Heart right ventricle (tissue), 16 donors: ENCODE data around the gene MRRF. TPM values are rescaled to one million over a fixed set of nuclear protein-coding genes. Genes with fewer than 3 reads are reported as not detected.
"Not testable (repeated sequence)": the region's sequence is repeated elsewhere in the genome, so short reads cannot be mapped to it uniquely, and the experiment has no call there.

Experiments used
- ATAC-seq, 8 donors: fragments of 200-7000 bp; cut with Tn5 transposase; one replicate each; pipeline ENCODE4 v1.9.1; 2020; ENCODE audit warnings: mild to moderate bottlenecking in 8 of 8, moderate library complexity in 8 of 8, moderate number of reproducible peaks in 1 of 8
- DNase-seq, 2 donors: peaks; one replicate each; pipeline ENCODE4 v3.0.0-alpha.2; 2020
- H3K27ac ChIP-seq, 10 donors: fragments of 200-600 bp; sonication (generic) in 2 of 10; one replicate each; pipeline versions ENCODE4 v1.5.0 to v1.8.0; 2020 to 2022; ENCODE audit warnings: mild to moderate bottlenecking in 3 of 10
- H3K27me3 ChIP-seq, 7 donors: fragments of 200-600 bp; one replicate each; pipeline ENCODE4 v1.8.0; 2021 to 2022; ENCODE audit warnings: mild to moderate bottlenecking in 2 of 7
- H3K36me3 ChIP-seq, 9 donors: fragments of 200-600 bp; sonication (generic) in 1 of 9; one replicate each; pipeline versions ENCODE4 v1.5.0 to v1.8.0; 2020 to 2022; ENCODE audit warnings: mild to moderate bottlenecking in 2 of 9
- H3K4me1 ChIP-seq, 9 donors: fragments of 200-600 bp; sonication (generic) in 1 of 9; one replicate each; pipeline versions ENCODE4 v1.5.0 to v1.8.0; 2020 to 2022; ENCODE audit warnings: mild to moderate bottlenecking in 4 of 9
- H3K4me3 ChIP-seq, 10 donors: fragments of 200-600 bp; sonication (generic) in 2 of 10; one replicate each; pipeline versions ENCODE4 v1.5.0 to v1.8.0; 2020 to 2022; ENCODE audit warnings: mild to moderate bottlenecking in 7 of 10, moderate library complexity in 2 of 10
- H3K9me3 ChIP-seq, 11 donors: fragments of 200-600 bp in 10 of 11; sonication (generic) in 2 of 11; one replicate each; pipeline versions ENCODE4 v1.5.0 to v1.8.0; 2013 to 2022; ENCODE audit warnings: mild to moderate bottlenecking in 2 of 11, control low read depth in 1 of 11, moderate library complexity in 1 of 11
- WGBS, 2 donors: extraction: QIAGEN DNeasy Blood & Tissue Kit; methylation state at CpG; one replicate each; pipeline ENCODE4 v1.1.7; 2013; ENCODE audit warnings: inconsistent platforms in 1 of 2; 5-methylcytosine and 5-hydroxymethylcytosine counted together
- intact Hi-C, 10 donors: fragments of 100-400 bp; cut with DNase I; formaldehyde crosslinking; loops; one replicate each; pipeline versions ENCODE4 v1.11.1 to v1.14.2; 2022
- polyA plus RNA-seq, 2 donors: library from polyadenylated mRNA; stranded (reverse); fragments of 200-250 nt; gene quantifications; one replicate each; pipeline ENCODE4 v1.2.3, GENCODE V29; 2013
- total RNA-seq, 10 donors: library from RNA; stranded (reverse); fragmentation: NEBNext Ultra II Directional in 3 of 10; extraction: Animal tissue kit (Norgen Biotek cat#: 25700) in 3 of 10; gene quantifications; one replicate each; pipeline versions ENCODE4 v1.2.1 to v1.2.4, GENCODE V29; 2021 to 2023
- TF ChIP-seq, protein P1 (sequence below), 9 donors: fragments of 200-600 bp; sonication (generic) in 2 of 9; IDR thresholded peaks; one replicate each; pipeline versions ENCODE4 v1.5.0 to v1.8.0; 2021 to 2022; ENCODE audit warnings: antibody characterized with exemption in 9 of 9, mild to moderate bottlenecking in 5 of 9, moderate library complexity in 1 of 9
- donor health status: Arrhythmogenic right ventricular cardiomyopathy.
- donor health status: ischemic (EF 13 %, LVEDD 7.1; RV severe dilation, severe dysfunction).
- donor health status: healthy with polysubstance abuse.
- donor health status: DM: no; HTN: yes; CAD: no.
- donor health status: DM: no; HTN: no; CAD: no.
- donor health status: ischemic (EF 25% LVEDD 6.9; RV normal size, moderate dysfunction).
- donor health status: ischemic (EF 25% LVEDD 5.7; RV mildly dilated, moderate dysfunction).
- donor health status: healthy.
- donor health status: DM: yes; HTN: yes; CAD: no.
- donor health status: Ischemic cardiomyopathy.
- donor health status: ischemic (EF 35%, LVEDD 5.7; RV mildly dilated, moderate dysfunction).
- donor health status: nonischemic (EF 11% LVEDD 7.7; RV severe dilation, severe dysfunction).
- donor health status: DM: yes; HTN: yes; CAD: no.
- donor health status: PGD.
- donor health status: ischemic (EF 29% LVEDD 5.4; RV normal size, mild dysfunction).
- donor health status: nonischemic (EF 23%, LVEDD 6.1; RV moderate dilation, normal function).

Gene MRRF
- total and polyA plus RNA-seq, 12 donors = 30.3 to 45.9 (median 37.8) TPM

DNA sequence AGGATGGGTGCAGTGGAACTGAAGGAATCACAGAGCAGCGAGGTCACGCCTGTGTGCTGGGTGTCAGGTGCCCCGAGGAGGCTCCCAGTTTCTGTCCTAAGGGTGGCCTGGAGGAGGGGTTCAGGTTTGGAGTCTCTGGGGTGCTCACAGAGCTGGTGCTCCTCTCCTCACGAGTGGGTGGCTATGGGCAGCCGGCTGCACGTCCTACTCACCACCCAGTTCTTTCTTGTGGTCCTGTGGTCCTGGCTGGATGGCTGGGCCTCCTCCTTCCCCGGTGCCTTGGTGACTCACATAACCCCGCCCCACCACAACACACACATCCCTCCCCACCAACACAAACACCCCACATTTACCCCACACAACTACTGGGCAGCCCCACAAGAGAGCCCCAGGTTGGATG, 96.2 kb downstream of the MRRF start:
- peaks cover 0 to 5% (median 0%) of the 10 kb centered on the region in 7 donors for H3K27me3 ChIP-seq
- TF ChIP-seq, protein P1, sequence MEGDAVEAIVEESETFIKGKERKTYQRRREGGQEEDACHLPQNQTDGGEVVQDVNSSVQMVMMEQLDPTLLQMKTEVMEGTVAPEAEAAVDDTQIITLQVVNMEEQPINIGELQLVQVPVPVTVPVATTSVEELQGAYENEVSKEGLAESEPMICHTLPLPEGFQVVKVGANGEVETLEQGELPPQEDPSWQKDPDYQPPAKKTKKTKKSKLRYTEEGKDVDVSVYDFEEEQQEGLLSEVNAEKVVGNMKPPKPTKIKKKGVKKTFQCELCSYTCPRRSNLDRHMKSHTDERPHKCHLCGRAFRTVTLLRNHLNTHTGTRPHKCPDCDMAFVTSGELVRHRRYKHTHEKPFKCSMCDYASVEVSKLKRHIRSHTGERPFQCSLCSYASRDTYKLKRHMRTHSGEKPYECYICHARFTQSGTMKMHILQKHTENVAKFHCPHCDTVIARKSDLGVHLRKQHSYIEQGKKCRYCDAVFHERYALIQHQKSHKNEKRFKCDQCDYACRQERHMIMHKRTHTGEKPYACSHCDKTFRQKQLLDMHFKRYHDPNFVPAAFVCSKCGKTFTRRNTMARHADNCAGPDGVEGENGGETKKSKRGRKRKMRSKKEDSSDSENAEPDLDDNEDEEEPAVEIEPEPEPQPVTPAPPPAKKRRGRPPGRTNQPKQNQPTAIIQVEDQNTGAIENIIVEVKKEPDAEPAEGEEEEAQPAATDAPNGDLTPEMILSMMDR (IDR thresholded peaks at IDR 0.05) = no peak
- H3K27ac ChIP-seq = no peak overlapping the region
- no peaks in the 10 kb centered on the region for H3K36me3 ChIP-seq
- 82 to 83% methylated on average over 8 of the region's 8 CpGs for WGBS, 2 donors
- H3K4me1 ChIP-seq = peaks cover 0 to 8% (median 0%) of the 10 kb centered on the region in 9 donors
- ATAC-seq = no peak
- H3K4me3 ChIP-seq = no peak overlapping the region
- intact Hi-C loops = loop anchor here in 1 of 10 donors (10.0 kb wide), 2 partner anchors 94 to 444 kb away; partner anchors contain the start of gene OR1K1
- DNase-seq = no peak
- no peaks in the 10 kb centered on the region for H3K9me3 ChIP-seq

- intact Hi-C loops = loop anchor here in 1 of 10 donors (10.0 kb wide), 2 partner anchors 92 to 442 kb away; partner anchors contain the start of gene OR1K1
- not testable (repeated sequence) for ATAC-seq, H3K9me3 ChIP-seq, H3K27me3 ChIP-seq, H3K4me1 ChIP-seq, H3K4me3 ChIP-seq, H3K27ac ChIP-seq, DNase-seq, H3K36me3 ChIP-seq
- 93 to 96% methylated on average over 12 of the region's 12 CpGs for WGBS, 2 donors
These were observed 98.4 kb downstream of the MRRF start for GRCh38 chr9:122363131-122363530.

DNA sequence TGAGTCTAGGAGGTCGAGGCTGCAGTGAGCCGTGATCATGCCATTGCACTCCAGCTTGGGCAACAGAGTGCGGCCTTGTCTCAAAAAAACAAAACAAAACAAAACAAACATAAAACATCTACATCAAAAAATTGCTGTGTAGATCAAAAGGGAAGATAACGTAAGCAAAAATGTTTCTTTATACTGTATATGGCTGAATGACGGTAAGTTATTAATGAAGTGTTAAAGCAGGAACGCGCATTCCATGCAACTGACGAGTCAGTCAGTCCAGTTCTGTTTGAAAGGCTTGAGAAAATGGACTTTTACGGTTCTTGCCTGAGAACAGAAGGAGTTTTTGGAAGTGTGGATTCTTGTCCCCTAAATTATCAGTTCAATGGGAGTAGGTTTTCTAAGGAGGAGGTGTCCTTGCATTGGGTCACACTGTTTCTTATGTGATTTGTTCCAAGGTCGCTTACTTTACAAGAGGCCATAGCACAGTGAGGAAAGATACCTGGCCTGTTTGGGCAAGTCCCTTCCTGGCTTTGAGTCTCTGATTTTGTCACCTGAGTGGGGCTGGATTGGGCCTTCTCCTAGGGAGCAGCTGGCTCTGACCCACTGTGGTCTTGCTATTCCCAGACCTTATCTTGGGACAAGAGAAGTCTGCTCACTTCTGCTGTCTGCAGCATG, 99.6 kb downstream of the MRRF start:
- Histone ChIP-seq H3K27ac (peak overlapping the region in 1 of 10 donors; percentile 1), H3K27me3 (peaks cover 0 to 5% (median 0%) of the 10 kb centered on the region in 7 donors), H3K4me1 (peaks cover 0 to 8% (median 0%) of the 10 kb centered on the region in 9 donors), H3K9me3 (no peaks in the 10 kb centered on the region), H3K36me3 (no peaks in the 10 kb centered on the region), H3K4me3 (no peak overlapping the region)
- intact Hi-C loops = loop anchor here in 1 of 10 donors (10.0 kb wide), 2 partner anchors 91 to 441 kb away; partner anchors contain the start of gene OR1K1
- no peak for ATAC-seq
- 95 to 96% methylated on average over 10 of the region's 10 CpGs for WGBS, 2 donors
- no peak for DNase-seq
- TF ChIP-seq, protein P1 (IDR thresholded peaks at IDR 0.05) = no peak

GRCh38 chr9:122364783-122365150, 100.1 kb downstream of the MRRF start:
- Histone ChIP-seq H3K4me1 (peaks cover 0 to 8% (median 0%) of the 10 kb centered on the region in 9 donors), H3K27ac (peak overlapping the region in 2 of 10 donors; percentile 1 to 14), H3K4me3 (no peak overlapping the region), H3K9me3 (no peaks in the 10 kb centered on the region), H3K27me3 (peaks cover 0 to 5% (median 0%) of the 10 kb centered on the region in 7 donors), H3K36me3 (no peaks in the 10 kb centered on the region)
- ATAC-seq (peak in 7 of 8 donors; percentile 31 to 74 (median 53)), DNase-seq (no peak)
- TF ChIP-seq, protein P1 (IDR thresholded peaks at IDR 0.05) = no peak
- intact Hi-C loops = loop anchor here in 1 of 10 donors (10.0 kb wide), 2 partner anchors 90 to 440 kb away; partner anchors contain the start of gene OR1K1
- WGBS, 2 donors = 60 to 63% methylated on average over 10 of the region's 10 CpGs
